EL (cell line): ENCODE measurements around the gene SLITRK3.

Source experiments
- DNase-seq: peaks from one replicate; pipeline ENCODE4 v3.0.0-alpha.2; 2016

The SLITRK3 gene, protein sequence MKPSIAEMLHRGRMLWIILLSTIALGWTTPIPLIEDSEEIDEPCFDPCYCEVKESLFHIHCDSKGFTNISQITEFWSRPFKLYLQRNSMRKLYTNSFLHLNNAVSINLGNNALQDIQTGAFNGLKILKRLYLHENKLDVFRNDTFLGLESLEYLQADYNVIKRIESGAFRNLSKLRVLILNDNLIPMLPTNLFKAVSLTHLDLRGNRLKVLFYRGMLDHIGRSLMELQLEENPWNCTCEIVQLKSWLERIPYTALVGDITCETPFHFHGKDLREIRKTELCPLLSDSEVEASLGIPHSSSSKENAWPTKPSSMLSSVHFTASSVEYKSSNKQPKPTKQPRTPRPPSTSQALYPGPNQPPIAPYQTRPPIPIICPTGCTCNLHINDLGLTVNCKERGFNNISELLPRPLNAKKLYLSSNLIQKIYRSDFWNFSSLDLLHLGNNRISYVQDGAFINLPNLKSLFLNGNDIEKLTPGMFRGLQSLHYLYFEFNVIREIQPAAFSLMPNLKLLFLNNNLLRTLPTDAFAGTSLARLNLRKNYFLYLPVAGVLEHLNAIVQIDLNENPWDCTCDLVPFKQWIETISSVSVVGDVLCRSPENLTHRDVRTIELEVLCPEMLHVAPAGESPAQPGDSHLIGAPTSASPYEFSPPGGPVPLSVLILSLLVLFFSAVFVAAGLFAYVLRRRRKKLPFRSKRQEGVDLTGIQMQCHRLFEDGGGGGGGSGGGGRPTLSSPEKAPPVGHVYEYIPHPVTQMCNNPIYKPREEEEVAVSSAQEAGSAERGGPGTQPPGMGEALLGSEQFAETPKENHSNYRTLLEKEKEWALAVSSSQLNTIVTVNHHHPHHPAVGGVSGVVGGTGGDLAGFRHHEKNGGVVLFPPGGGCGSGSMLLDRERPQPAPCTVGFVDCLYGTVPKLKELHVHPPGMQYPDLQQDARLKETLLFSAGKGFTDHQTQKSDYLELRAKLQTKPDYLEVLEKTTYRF

DNA sequence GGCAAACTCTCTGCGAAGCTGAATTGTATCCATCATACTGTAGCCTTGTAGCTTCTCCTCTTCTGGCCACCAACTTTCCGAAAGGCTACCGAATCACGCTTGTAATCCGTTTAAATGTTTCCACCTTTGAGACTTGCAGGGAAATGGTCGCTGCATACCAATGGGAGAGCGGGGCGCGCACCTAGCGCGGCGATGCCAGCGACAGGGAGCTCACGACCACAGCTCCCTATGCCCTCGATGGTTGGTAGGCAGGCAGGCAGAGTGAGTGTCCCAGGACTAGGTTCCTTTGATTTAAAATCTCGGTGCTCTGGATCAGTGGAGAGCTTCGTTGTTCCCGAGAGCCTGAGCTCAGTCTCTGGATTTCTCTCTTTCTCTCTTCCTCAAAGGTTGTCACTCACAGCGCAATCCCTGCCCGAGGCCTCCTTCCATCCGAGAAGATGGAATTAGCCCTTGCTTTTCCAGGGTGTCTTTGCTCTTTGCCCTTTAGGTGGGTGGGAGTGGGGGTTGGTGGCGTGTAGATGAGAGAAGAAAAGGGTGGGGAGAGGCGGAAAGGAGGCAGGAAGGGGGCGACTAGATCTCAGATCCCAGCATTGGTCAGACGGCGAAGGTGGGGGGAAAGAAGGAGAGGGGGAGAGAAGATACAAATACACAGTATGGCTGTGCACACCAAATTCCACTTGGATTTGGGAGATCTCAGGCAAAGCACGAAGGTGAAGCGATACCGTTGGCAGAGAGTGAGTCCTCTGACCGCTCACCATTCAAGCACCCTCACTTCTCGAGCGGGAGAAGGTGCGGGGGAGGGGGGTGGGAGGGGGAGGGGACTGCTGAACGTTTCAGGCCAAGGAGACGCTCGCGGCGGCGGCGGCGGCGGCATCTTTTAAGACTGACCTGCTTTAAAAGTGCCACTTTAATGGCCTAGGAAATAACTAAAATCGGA lies at the start of gene SLITRK3:
Gene SLITRK3 (minus strand): TSS at position 745 of the 937 bp plus-strand sequence. CDS start 5,554 bp downstream, outside the sequence.
- no peak for DNase-seq

DNA sequence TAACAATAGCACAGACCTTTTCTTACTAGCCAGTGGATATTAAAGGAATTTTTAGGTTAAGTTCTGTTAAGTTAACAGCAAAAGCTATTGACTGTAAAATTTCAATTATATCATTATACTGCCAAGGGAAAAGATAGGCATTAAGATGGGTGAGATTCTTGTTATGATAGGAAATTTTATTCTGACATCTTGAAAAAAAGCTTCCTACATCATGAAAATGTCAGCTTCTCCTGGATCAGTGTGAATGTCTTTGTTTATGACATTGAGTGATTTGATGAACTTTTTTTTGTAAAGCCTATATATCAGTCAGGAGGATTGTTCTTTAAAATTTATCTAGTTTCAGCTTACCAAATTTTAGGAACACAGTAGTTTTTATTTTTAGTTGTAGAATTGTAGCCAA lies 47.4 kb upstream of the SLITRK3 start:
- no peak for DNase-seq

DNA sequence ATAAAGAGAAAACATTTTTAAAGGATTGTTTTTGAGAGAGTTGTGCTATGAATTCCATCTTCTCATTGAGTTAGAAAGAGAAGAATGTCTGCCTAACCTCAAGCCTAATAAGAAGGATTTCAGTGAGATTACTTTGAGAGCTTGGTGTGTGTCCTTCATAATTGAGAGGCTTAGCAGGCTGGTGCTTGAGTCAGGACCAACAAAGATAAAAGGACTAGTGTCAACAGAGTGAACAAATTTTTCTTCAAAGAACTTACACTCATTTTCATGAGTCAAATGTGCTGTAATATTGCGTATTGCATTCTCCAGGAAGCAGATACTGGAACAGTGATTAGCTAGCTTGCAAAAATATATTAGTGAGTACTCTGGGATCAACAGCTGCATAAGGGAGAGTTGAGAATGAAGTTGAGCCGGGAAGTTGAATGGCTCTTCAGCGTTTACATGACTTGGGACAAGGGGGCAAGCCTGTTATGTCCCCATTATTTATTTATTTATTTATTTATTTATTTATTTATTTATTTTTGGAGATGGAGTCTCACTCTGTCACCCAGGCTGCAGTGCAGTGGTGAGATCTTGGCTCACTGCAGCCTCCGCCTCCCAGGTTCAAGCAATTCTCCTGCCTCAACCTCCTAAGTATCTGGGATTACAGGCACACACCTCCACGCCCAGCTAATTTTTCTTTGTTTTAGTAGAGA lies 37.5 kb upstream of the SLITRK3 start:
- no peak for DNase-seq

DNA sequence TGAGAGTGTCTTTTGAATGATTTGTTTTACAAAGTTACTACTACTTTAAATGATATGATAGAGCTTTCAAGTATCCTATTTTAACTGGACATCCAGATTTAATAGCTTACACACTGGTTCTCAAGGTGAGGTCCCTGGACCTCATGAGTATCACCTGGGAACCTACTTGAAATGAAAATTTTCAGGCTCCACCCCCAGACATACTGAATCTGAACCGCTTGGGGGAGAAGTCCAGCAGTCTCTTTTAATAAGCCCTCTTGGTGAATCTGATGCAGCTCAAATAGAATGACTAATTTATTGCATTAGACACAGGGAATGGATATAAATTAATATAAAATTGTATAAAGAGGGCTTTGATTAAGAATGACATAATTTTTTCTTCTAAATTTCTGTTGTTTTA lies 29.4 kb upstream of the SLITRK3 start:
- DNase-seq: no peak

DNA sequence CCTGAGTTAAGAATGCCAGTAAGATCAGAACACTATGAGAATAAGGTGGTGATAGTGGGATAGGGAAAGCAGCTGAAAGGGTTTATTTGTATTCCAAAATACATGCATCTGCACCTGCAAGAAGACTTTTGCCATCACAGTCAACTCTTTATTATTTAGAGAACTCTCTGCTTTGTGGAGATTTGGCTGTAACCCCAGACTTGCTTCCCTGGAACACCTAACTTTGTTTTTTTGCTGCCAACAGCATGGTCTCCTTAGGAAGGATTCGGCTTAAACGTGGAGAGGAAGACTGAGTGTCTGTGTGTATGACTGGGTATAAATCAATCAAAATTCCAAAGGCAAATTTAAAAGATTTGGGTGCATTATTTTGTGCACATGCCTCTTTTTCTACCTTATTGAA lies 21.6 kb upstream of the SLITRK3 start:
- no peak for DNase-seq

DNA sequence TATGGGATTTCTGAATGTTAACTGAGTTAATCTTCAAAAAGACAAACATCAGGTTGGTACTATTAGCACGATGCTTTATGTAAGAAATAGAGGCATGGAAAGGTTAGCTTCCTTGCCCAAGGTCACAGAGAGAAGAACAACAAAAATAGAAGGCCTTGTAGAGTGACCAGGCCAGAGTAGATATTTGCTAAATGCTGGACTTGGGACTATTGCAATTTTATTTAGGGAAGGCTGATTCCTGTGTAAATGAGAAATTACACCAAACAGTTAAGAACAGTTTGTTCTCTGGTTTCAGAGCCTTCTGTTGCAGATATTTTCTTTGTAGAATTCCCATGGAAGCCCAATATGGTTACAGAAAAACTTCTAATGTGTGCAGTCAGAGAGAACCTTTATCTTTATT lies 16.4 kb upstream of the SLITRK3 start:
- DNase-seq: no peak

DNA sequence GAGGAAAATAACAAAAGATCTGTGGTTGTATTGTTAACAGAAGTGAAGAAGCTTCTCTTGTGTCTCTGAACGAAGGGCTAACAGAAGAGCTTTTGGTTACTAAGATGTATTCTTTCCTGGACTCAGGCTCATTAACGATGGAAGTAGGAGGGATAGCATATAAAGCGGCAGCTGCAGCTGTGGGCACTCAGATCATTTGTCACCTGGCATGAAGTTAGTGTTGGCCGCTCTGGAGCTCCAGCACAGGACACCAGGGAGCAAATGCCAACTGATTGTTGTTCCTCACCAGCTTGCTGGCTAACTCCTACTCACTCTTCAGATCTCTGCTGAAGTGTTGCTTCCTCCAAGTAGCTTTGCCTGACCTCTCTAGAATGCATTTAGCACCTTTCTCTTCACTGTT lies 15.5 kb upstream of the SLITRK3 start:
- no peak for DNase-seq

DNA sequence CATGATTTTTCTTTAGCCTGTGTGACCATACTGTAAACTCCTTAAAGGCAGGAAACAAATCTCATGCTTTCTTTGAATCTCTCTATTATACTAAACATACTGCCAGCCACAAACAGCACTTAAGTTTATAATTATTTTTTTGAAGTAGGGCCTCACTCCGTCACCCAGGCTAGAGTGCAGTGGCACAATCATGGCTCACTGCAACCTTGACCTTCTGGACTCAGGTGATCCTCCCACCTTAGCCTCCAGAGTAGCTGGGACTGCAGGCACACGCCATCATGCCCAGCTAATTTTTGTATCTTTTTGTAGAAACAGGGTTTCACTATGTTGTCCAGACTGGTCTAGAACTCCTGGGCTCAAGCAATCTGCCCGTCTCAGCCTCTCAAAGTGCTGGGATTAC lies 14.5 kb upstream of the SLITRK3 start:
- DNase-seq: no peak

DNA sequence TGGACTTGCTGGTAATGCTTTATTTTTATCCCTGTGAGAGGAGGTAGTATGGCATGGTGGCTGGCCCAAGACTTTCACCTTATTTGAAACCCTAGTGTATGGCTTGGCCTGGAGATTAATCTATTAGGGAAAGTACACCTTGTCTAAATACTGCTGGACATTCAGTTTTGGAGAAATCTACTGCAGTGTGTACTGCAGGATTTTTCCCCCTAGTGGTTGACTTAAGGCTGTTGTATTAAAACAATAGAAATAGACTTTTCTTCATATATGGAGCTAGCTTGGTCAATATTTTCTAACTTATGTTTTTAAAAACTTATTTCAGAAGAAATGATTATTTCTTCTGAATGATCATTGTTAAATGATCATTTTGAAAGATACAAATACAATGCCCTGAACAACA lies 13.9 kb upstream of the SLITRK3 start:
- no peak for DNase-seq

DNA sequence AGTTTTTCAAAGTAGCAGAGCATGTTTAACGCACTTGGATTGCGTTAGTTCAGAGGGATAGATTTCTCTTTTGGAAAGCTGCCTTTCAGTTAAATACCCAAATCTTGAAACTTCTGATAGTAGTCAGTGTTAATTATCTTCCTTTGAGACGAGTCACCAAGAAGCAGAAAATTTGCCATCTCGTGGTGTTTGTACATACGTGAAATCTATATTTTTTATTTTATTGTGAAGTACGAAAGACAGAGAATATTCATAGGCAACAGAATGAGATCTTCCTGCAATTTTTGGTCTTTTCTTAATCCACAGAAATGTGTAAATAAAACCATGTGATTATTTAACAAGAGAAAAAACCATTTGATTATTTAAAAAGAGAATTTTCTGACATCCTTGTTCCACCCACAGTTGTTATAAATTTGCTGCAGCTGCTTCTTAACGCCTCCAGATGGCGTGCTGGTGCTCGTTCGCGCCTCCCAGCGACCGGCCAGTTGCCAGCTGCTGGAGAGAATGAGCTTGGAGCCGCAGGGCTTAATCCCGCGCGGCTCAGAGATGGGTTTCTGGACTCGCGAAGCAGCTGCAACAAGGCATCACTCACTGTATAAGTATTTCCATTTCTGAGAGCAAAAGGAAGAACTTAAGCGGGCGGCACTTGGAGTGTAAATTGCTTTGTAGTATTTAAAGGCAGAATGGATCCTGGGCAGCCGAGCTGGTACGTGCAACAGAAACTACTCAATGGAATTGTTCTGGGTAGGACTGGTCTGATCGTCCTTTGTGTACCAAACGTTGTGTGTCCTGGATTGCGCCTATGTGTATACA lies 10.5 kb upstream of the SLITRK3 start:
- peak; percentile 71 for DNase-seq

DNA sequence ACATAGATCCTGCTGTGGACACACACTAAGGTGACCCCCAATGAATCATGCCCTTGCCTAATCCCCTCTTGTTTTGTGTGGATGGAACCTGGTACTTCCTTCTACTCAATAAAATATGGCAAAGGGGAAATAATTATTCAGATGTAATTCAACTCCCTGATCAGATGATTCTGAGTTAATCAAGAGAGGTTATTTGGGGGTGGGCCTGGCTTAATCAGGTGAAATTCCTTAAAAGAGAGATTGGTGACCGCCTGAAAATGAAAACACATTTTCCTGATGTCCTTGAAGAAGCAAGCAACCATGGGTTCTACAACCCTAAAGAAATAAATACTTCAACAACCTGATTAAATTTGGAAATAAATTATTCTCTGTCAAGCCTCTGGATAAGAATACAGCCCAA lies 8.3 kb upstream of the SLITRK3 start:
- no peak for DNase-seq

DNA sequence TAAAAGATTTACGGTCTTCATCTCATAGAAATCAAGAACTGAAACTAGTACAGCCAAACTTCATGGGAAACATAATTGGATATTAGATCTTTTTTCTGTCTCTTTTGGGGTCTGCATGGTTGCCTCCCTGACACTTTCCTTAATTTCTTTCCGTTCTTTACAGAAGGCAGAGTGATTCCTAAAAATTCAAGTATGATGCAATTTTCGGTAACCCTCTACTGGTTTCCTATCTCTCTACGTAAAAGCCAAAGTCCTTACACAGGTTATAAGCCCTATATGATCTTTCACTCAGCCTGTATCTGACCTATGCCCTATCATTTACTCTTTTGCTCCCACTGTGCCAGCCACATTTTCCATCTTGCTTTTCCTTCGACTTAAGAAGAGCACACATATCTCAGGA lies 6.8 kb upstream of the SLITRK3 start:
- DNase-seq: no peak

DNA sequence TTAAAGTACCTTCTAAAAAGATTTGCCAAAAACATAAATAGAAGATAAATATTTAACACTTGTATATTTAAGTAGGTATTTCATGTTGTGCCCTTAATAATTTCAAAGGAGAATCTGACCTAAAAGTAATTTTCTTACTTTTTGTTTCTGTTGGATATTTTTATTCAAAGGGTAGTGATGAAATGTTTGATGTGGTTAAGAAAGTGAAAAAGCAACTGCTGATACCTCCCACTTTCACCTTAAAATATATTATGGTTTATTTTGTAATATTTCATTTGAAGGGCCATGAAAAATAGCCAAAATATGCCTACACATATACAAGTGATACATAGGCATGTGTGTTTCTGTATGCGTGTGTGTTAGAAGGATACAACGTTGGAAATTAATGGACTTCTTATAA lies 5.8 kb upstream of the SLITRK3 start:
- DNase-seq: no peak

DNA sequence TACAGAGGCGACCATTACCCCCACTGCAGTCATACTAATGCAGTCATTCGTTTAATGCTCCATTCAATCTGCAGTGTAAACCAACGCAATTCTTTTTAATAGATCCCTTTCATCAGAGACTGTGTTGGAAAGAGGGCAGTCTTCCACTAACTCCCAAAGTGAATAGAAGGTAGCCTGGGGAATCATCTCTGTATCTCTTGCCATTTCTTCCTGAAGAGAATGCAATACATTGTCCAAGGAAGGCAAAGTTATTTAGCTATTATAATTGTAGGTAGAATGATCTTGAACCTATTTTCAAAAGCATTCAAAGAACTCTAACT lies 1.3 kb upstream of the SLITRK3 start:
- DNase-seq: no peak

DNA sequence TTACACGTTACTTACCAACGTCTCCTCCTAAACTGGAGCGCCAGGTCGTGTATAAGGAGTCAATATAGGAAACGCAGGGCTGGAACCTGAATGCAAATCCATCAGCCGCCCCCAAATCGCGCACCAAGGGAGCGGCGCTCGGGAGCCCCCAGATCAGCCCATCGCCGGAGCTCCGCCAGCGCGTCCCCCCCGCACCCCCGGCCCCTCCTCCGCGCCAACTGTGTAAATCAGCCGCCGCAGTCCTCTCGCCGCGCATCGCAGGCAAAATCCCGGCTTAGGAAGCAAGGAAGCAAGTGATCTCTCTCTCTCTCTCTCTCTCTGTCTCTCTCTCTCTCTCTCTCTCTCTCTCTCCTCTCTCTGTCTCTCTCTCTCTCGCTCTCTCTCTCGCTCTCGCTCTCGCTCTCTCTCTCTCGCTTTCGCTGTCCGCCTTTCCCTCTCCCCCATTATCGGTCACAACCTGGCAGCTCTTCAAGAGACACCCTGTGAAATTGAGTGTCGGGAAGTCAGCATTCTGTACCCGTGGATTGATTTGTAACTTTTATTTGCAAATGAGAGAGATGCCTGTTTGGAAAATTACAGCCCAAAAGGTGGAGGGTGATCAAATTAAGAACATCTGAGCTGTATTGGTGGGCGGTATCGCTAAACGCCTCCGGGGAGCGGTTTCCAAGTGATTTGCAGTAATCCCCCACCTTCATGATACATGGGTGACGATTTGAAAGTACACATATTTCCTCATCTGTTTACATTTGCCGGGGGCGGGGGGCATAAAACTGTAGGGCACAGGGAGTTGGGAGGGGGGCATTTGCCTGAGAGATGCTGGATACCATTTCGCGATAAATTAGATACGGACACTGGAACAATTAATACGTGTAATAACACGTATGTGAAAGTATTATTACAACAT lies 645 bp upstream of the SLITRK3 start:
- no peak for DNase-seq

DNA sequence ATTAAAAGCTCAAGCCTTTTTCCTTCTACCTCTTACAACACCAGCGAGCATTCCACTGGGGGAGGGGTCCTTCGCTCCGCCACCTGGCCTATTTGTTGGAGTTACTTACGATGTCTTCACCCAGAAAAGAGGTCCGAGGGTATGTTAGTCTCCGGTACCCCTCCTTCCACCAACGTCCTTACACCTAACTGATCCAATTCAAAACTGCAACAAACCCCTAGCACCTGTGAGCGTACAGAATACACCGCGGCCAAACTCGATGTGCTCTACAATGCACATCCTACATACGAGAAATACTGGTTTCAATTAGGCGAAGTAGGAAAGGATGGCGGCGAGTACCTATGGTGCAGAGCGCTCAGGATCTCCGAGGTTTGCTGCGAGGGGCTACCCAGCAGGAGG lies 944 bp downstream of the SLITRK3 start:
- no peak for DNase-seq

DNA sequence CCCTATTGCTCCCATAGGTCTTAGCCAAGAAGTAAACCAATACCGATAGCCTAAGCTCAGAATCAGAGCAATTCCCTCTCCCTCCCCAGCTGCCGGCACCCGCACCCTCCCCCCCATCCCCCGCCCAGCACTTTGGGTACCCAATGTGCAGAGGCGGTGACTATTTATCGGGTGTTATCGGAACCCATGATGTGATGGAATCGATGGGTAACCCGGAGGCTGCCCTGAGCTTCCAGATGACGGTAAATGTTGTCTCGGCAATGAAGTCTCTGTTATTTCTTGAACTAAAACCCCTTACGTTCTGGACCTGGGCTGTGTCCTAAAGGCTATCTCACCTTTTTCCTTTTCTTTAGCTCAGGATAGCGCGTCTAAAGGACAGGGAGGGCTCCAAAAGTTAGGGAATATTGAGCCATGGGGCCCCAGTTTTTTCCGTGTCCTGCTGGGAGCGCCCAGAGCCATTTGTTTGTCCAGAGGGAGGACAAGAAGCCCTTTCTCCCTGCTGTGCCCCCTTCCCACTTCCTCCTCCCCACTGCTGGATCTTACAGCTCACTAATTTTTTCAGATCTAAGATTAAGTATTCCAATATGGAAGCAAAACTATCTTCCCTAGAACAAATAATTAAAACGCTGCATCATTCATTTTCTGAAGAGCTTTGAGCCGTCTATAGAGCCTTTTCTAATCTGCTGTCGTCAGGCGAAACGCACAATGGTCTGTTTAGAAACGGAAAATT lies 1.5 kb downstream of the SLITRK3 start:
- no peak for DNase-seq

DNA sequence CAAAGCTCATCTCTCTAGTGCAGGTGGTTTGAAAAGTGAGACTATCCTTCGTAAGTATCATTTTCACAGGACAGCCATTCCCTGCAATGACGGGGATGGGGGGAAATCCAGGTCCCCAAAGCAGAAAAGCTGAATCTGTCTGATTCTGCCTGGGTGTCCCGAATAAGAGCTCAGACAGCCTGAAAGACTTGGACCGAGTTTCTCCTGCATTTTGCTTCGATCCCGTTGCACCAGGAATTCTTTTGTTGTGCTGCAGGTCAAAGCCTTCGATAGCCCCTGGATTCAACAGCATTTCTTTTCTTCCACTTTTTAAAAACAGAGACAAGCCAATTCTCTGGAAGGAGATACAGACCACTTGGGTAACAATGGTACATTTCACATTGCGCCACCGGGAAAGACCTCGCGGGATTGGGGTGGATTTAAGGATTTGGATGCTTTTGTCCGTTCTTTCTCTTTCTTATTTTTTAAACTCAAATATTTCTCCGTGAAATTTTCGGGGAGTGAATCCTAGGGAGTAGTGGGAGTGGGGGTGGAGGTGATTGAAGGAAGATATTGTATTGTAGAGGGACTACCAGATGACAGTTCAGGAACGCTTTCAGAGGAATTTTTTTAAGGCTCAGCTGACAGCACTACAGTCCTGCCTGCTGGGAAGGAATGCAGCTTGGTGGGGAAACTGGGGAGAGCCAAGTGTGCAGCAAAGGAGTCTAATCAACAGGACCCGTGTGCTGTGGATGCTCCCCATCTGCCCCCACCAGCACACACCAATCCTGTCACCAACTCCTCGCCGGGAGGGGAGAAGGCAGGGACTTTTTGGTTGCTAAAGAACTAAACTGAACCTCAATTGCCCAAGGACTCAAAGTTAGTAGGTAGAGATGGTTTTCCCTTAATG lies 2.6 kb downstream of the SLITRK3 start:
- no peak for DNase-seq
